SK-N-SH (cell line): ENCODE data around the gene RPS15A. TPM values are rescaled to one million over a fixed set of nuclear protein-coding genes. Genes with fewer than 3 reads are reported as not detected.

Experiments used
- CTCF ChIA-PET: fragments of 300-600, 350-600 bp; formaldehyde crosslinking; extraction: SDS; loops from one replicate; lab custom pipeline; 2021; lab: Yijun Ruan, JAX
- POLR2A ChIA-PET: fragments of 350-600 bp; sonication (Branson Sonifier 250); formaldehyde crosslinking; extraction: SDS; loops from one replicate; lab custom pipeline; 2020; ENCODE audit warnings: antibody characterized with exemption, inconsistent platforms; lab: Yijun Ruan, JAX
- DNase-seq: peaks from one replicate; pipeline ENCODE4 v3.0.0; 2012
- H2AFZ ChIP-seq: fragments of 200-600 bp; sonication (generic); 2 replicates; pipeline ENCODE4 v1.8.1; 2016; ENCODE audit warnings: antibody characterized with exemption, mild to moderate bottlenecking, low read depth
- H3F3A ChIP-seq: fragments of 200-600 bp; sonication (generic); replicated peaks from 2 replicates; pipeline ENCODE3; 2016; ENCODE audit warnings: antibody characterized with exemption, mild to moderate bottlenecking; ENCODE audit not compliant: insufficient read depth
- H3K27ac ChIP-seq, 2 experiments: fragments of 200-500 bp in 1 of 2; fragments of 200-600 bp in 1 of 2; sonication (Bioruptor generic) in 1 of 2; sonication (generic), shearing (Covaris generic) in 1 of 2; 2 replicates each; pipeline versions ENCODE4 v1.5.1 to v1.6.1; 2014 to 2016; ENCODE audit warnings: low read depth in 2 of 2, inconsistent platforms in 1 of 2, low read length in 1 of 2, mild to moderate bottlenecking in 1 of 2, mixed read lengths in 1 of 2
- H3K27me3 ChIP-seq: fragments of 200-600 bp; sonication (generic), shearing (Covaris generic); 2 replicates; pipeline ENCODE4 v1.6.1; 2016; ENCODE audit warnings: mixed run types; ENCODE audit not compliant: insufficient read depth
- H3K36me3 ChIP-seq, 2 experiments: fragments of 200-500 bp in 1 of 2; fragments of 200-600 bp in 1 of 2; sonication (Bioruptor generic) in 1 of 2; sonication (generic) in 1 of 2; replicated peaks in 1 of 2; 2 replicates each; pipeline versions ENCODE3 to v1.5.1; 2014 to 2016; ENCODE audit warnings: low read length in 1 of 2, mild to moderate bottlenecking in 1 of 2; ENCODE audit not compliant: insufficient read depth in 2 of 2, control insufficient read depth in 1 of 2
- H3K4me1 ChIP-seq, 2 experiments: fragments of 200-500 bp in 1 of 2; fragments of 200-600 bp in 1 of 2; sonication (Bioruptor generic) in 1 of 2; sonication (generic), shearing (Covaris generic) in 1 of 2; 2 replicates each; pipeline versions ENCODE4 v1.5.1 to v1.6.1; 2014 to 2016; ENCODE audit warnings: low read depth in 1 of 2, low read length in 1 of 2, mixed run types in 1 of 2; ENCODE audit not compliant: insufficient read depth in 2 of 2, control insufficient read depth in 1 of 2
- H3K4me2 ChIP-seq: fragments of 200-600 bp; sonication (generic), shearing (Covaris generic); 2 replicates; pipeline ENCODE4 v1.6.1; 2017; ENCODE audit warnings: mixed run types
- H3K4me3 ChIP-seq, 2 experiments: fragments of 200-500 bp in 1 of 2; fragments of 200-600 bp in 1 of 2; sonication (Bioruptor generic) in 1 of 2; sonication (generic), shearing (Covaris generic) in 1 of 2; 2 replicates each; pipeline versions ENCODE4 v1.5.1 to v1.8.1; 2014 to 2016; ENCODE audit warnings: low read depth in 2 of 2, inconsistent platforms in 1 of 2, low read length in 1 of 2, mild to moderate bottlenecking in 1 of 2, mixed read lengths in 1 of 2, moderate library complexity in 1 of 2
- H3K79me2 ChIP-seq: fragments of 200-600 bp; sonication (generic); 2 replicates; pipeline ENCODE4 v1.8.1; 2017; ENCODE audit warnings: mild to moderate bottlenecking; ENCODE audit not compliant: insufficient read depth
- H3K9ac ChIP-seq: fragments of 200-600 bp; sonication (generic); 2 replicates; pipeline ENCODE4 v1.6.1; 2017; ENCODE audit warnings: mixed run types
- H3K9me2 ChIP-seq: fragments of 200-600 bp; sonication (generic); 2 replicates; pipeline ENCODE4 v1.6.1; 2017; ENCODE audit warnings: mixed run types
- H3K9me3 ChIP-seq: fragments of 200-600 bp; sonication (generic); 2 replicates; pipeline ENCODE4 v1.6.1; 2017; ENCODE audit warnings: mixed run types, mild to moderate bottlenecking, moderate library complexity
- H4K20me1 ChIP-seq: fragments of 200-600 bp; sonication (generic); 2 replicates; pipeline ENCODE4 v1.6.1; 2017; ENCODE audit warnings: mild to moderate bottlenecking, mixed run types; ENCODE audit not compliant: insufficient read depth
- CHD2 ChIP-seq: fragments of 150-350 bp; IDR thresholded peaks from 2 replicates; pipeline ENCODE4 v1.6.1; 2018; ENCODE audit warnings: low read length; ENCODE audit not compliant: partially characterized antibody
- CTCF ChIP-seq: fragments of 200-600 bp; sonication (generic); IDR thresholded peaks from 2 replicates; pipeline ENCODE4 v1.6.1; 2017; ENCODE audit warnings: antibody characterized with exemption, mild to moderate bottlenecking, moderate library complexity
- ELF1 ChIP-seq: IDR thresholded peaks from 2 replicates; pipeline ENCODE4 v1.4.0; 2012
- EP300 ChIP-seq, 2 experiments: IDR thresholded peaks; 2 replicates each; pipeline versions ENCODE4 v1.4.0 to v1.6.1; 2012; ENCODE audit warnings: borderline replicate concordance in 1 of 2, low read depth in 1 of 2, low read length in 1 of 2
- FOSL2 ChIP-seq: IDR thresholded peaks from 2 replicates; pipeline ENCODE4 v1.4.0; 2012; ENCODE audit warnings: low read depth, mild to moderate bottlenecking, moderate library complexity, borderline replicate concordance
- FOXJ3 ChIP-seq: sonication (generic); formaldehyde crosslinking; IDR thresholded peaks from 2 replicates; pipeline ENCODE4 v1.5.1; 2020; ENCODE audit warnings: mild to moderate bottlenecking, missing genetic modification reagents
- FOXM1 ChIP-seq: IDR thresholded peaks from 2 replicates; pipeline ENCODE4 v1.4.0; 2012; ENCODE audit warnings: low read depth, mild to moderate bottlenecking
- GABPA ChIP-seq: IDR thresholded peaks from 2 replicates; pipeline ENCODE4 v1.4.0; 2012; ENCODE audit warnings: low read depth, mild to moderate bottlenecking
- IRF3 ChIP-seq: fragments of 150-350 bp; IDR thresholded peaks from 2 replicates; pipeline ENCODE4 v1.6.1; 2016; ENCODE audit warnings: mild to moderate bottlenecking, low read depth, low read length
- JUND ChIP-seq: IDR thresholded peaks from 2 replicates; pipeline ENCODE4 v1.4.0; 2012
- MXI1 ChIP-seq: IDR thresholded peaks from 2 replicates; pipeline ENCODE4 v1.6.1; 2012; ENCODE audit warnings: mild to moderate bottlenecking, low read depth, low read length, improper control_type of control experiment
- NFIC ChIP-seq: IDR thresholded peaks from 2 replicates; pipeline ENCODE4 v1.4.0; 2012; ENCODE audit warnings: borderline replicate concordance
- POLR2AphosphoS5 ChIP-seq: IDR thresholded peaks from 2 replicates; pipeline ENCODE4 v1.6.1; 2012; ENCODE audit warnings: low read depth, low read length
- RCOR1 ChIP-seq: fragments of 150-350 bp; IDR thresholded peaks from 2 replicates; pipeline ENCODE4 v1.6.1; 2017; ENCODE audit warnings: antibody characterized with exemption, low read length
- RFX5 ChIP-seq: IDR thresholded peaks from 2 replicates; pipeline ENCODE4 v1.6.1; 2012; ENCODE audit warnings: mild to moderate bottlenecking, improper control_type of control experiment, low read length
- SIN3A ChIP-seq: IDR thresholded peaks from 2 replicates; pipeline ENCODE4 v1.6.1; 2012; ENCODE audit warnings: low read depth, mild to moderate bottlenecking, low read length, moderate library complexity, borderline replicate concordance
- SMC3 ChIP-seq: IDR thresholded peaks from 2 replicates; pipeline ENCODE4 v1.6.1; 2012; ENCODE audit warnings: low read depth, low read length, improper control_type of control experiment
- TAF1 ChIP-seq: IDR thresholded peaks from 2 replicates; pipeline ENCODE4 v1.6.1; 2012; ENCODE audit warnings: low read depth, mild to moderate bottlenecking, low read length, moderate library complexity, borderline replicate concordance
- USF1 ChIP-seq: IDR thresholded peaks from 2 replicates; pipeline ENCODE4 v1.4.0; 2012; ENCODE audit warnings: low read depth, borderline replicate concordance
- YY1 ChIP-seq: IDR thresholded peaks from 2 replicates; pipeline ENCODE4 v1.4.0; 2012; ENCODE audit warnings: low read depth, mild to moderate bottlenecking
- WGBS: methylation state at CpG from one replicate; pipeline ENCODE4 v1.1.6; 2017; ENCODE audit warnings: low lambda C conversion rate; 5-methylcytosine and 5-hydroxymethylcytosine counted together
- polyA plus RNA-seq, 3 experiments: library from polyadenylated mRNA; depleted of rRNA; stranded (reverse); fragments of >200 nt; gene quantifications; 2 replicates each; pipeline ENCODE4 v1.2.3, GENCODE V29; 2012
- TF ChIP-seq, protein P1 (sequence below): IDR thresholded peaks from 2 replicates; pipeline ENCODE4 v1.4.0; 2012; ENCODE audit warnings: low read depth, borderline replicate concordance
- TF ChIP-seq, protein P2 (sequence below): IDR thresholded peaks from 2 replicates; pipeline ENCODE4 v1.4.0; 2012; ENCODE audit warnings: low read depth
- TF ChIP-seq, protein P3 (sequence below): IDR thresholded peaks from 2 replicates; pipeline ENCODE4; 2012
- TF ChIP-seq, protein P4 (sequence below): fragments of 150-350 bp; IDR thresholded peaks from 2 replicates; pipeline ENCODE4 v1.6.1; 2017; ENCODE audit warnings: antibody characterized with exemption, low read length, low read depth, borderline replicate concordance

The RPS15A gene
- polyA plus RNA-seq (2012; rRNA removed): 6,745 and 7,967 TPM in 2 replicates
- polyA plus RNA-seq (2012; cell fraction: cytosol; rRNA removed): 8,928 and 9,571 TPM in 2 replicates
- 637 and 1,133 TPM in 2 replicates for polyA plus RNA-seq (2012; cell fraction: nucleus; rRNA removed)

- Histone ChIP-seq H3K4me2 (peak within 1 kb of the TSS; percentile 94), H3K27me3 (no peaks in the 10 kb centered on the region), H3K9ac (peak within 1 kb of the TSS; percentile 96), H3K4me3 (peak within 1 kb of the TSS; percentile 81 to 91), H4K20me1 (peaks cover 52% of the 10 kb centered on the region), H3K79me2 (peaks cover 80% of the 10 kb centered on the region), H3K27ac (peak within 1 kb of the TSS; percentile 65 to 86), H2AFZ (peak within 1 kb of the TSS; percentile 95), H3K4me1 (peaks cover 17 to 18% of the 10 kb centered on the region in 2 experiments), H3K9me2 (no peaks in the 10 kb centered on the region), H3K36me3 (peaks cover 60 to 79% of the 10 kb centered on the region in 2 experiments), H3F3A (peaks cover 50% of the 10 kb centered on the region), H3K9me3 (no peaks in the 10 kb centered on the region)
- POLR2A ChIA-PET: interaction anchor here (0.6 to 3.2 kb wide), 6 partner anchors 12 to 1078 kb away, joined by 3 to 56 read pairs (median 3); partner anchors contain the start of genes ARL6IP1 and VPS35L
- peak; percentile 97 for DNase-seq
- 9% methylated on average over 41 of the region's 60 CpGs for WGBS
- CTCF ChIA-PET: interaction anchor here (1.4 to 2.9 kb wide), 4 partner anchors 10 to 296 kb away, joined by 3 to 18 read pairs (median 4); partner anchors contain the start of gene ARL6IP1
- TF ChIP-seq ELF1 (no peak; the same call in 1 of the 2 replicates), USF1 (no peak), CTCF (no peak), FOXJ3 (CRISPR knock-in tag) (no peak; the same call in 1 of the 2 replicates), RFX5 (no peak), RCOR1 (no peak), IRF3 (no peak), EP300 (IDR thresholded peaks at IDR 0.05; ENCODE audit: borderline replicate concordance in 1 of 2, low read depth in 1 of 2, low read length in 1 of 2) (no peak), MXI1 (peak; percentile 84), FOSL2 (no peak), POLR2AphosphoS5 (peak; percentile 98), NFIC (peak; percentile 10; the same call in 1 of the 2 replicates), GABPA (no peak), SMC3 (no peak), TAF1 (peak; percentile 94), SIN3A (peak; percentile 90), JUND (peak; percentile 32; the same call in 1 of the 2 replicates), CHD2 (peak; percentile 99), FOXM1 (peak; percentile 46; the same call in 1 of the 2 replicates), YY1 (peak; percentile 97)
- TF ChIP-seq, protein P1, sequence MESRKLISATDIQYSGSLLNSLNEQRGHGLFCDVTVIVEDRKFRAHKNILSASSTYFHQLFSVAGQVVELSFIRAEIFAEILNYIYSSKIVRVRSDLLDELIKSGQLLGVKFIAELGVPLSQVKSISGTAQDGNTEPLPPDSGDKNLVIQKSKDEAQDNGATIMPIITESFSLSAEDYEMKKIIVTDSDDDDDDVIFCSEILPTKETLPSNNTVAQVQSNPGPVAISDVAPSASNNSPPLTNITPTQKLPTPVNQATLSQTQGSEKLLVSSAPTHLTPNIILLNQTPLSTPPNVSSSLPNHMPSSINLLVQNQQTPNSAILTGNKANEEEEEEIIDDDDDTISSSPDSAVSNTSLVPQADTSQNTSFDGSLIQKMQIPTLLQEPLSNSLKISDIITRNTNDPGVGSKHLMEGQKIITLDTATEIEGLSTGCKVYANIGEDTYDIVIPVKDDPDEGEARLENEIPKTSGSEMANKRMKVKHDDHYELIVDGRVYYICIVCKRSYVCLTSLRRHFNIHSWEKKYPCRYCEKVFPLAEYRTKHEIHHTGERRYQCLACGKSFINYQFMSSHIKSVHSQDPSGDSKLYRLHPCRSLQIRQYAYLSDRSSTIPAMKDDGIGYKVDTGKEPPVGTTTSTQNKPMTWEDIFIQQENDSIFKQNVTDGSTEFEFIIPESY: peak; percentile 99
- TF ChIP-seq, protein P2, sequence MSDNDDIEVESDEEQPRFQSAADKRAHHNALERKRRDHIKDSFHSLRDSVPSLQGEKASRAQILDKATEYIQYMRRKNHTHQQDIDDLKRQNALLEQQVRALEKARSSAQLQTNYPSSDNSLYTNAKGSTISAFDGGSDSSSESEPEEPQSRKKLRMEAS: peak; percentile 94
- TF ChIP-seq, protein P3, sequence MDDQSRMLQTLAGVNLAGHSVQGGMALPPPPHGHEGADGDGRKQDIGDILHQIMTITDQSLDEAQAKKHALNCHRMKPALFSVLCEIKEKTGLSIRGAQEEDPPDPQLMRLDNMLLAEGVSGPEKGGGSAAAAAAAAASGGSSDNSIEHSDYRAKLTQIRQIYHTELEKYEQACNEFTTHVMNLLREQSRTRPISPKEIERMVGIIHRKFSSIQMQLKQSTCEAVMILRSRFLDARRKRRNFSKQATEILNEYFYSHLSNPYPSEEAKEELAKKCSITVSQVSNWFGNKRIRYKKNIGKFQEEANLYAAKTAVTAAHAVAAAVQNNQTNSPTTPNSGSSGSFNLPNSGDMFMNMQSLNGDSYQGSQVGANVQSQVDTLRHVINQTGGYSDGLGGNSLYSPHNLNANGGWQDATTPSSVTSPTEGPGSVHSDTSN: peak; percentile 52
- TF ChIP-seq, protein P4, sequence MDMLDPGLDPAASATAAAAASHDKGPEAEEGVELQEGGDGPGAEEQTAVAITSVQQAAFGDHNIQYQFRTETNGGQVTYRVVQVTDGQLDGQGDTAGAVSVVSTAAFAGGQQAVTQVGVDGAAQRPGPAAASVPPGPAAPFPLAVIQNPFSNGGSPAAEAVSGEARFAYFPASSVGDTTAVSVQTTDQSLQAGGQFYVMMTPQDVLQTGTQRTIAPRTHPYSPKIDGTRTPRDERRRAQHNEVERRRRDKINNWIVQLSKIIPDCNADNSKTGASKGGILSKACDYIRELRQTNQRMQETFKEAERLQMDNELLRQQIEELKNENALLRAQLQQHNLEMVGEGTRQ: no peak
These were observed at the start of gene RPS15A for GRCh38 chr16:18789850-18790706. Gene RPS15A (minus strand): TSS chr16:18790334. CDS start chr16:18789113, 1,221 bp downstream.
